Breast epithelium (tissue), 4 donors: ENCODE results near the gene ERMP1. TPM values are rescaled to one million over a fixed set of nuclear protein-coding genes. Genes with fewer than 3 reads are reported as not detected.

Source experiments
- DNase-seq, 2 donors: peaks; one replicate each; pipeline ENCODE4 v3.0.0-alpha.2; 2019; ENCODE audit warnings: low spot score in 2 of 2
- H3K27ac ChIP-seq, 2 donors: fragments of 200-600 bp; sonication (generic) in 1 of 2; one replicate each; pipeline ENCODE4 v1.5.1; 2016 to 2019; ENCODE audit warnings: mild to moderate bottlenecking in 1 of 2
- H3K27me3 ChIP-seq, 2 donors: fragments of 200-600 bp; sonication (generic) in 1 of 2; one replicate each; pipeline versions ENCODE4 v1.5.1 to v1.6.0; 2017 to 2019; ENCODE audit warnings: control low read depth in 1 of 2, mild to moderate bottlenecking in 1 of 2
- H3K36me3 ChIP-seq: fragments of 200-600 bp; one replicate; pipeline ENCODE4 v1.5.1; 2019
- H3K4me1 ChIP-seq, 2 donors: fragments of 200-600 bp; sonication (generic); one replicate each; pipeline ENCODE4 v1.5.1; 2016 to 2019; ENCODE audit warnings: control low read depth in 1 of 2
- H3K4me3 ChIP-seq, 3 donors: fragments of 200-600 bp; sonication (generic); 1 replicate in 2 of 3; 2 replicates in 1 of 3; pipeline ENCODE4 v1.5.1; 2016 to 2019; ENCODE audit warnings: mild to moderate bottlenecking in 3 of 3, moderate library complexity in 2 of 3
- H3K9me3 ChIP-seq, 2 donors: fragments of 200-600 bp; sonication (generic) in 1 of 2; one replicate each; pipeline ENCODE4 v1.5.1; 2016 to 2019; ENCODE audit warnings: control low read depth in 1 of 2
- CTCF ChIP-seq, 3 donors: fragments of 450-650 bp; IDR thresholded peaks; one replicate each; pipeline ENCODE4 v1.5.1; 2016 to 2017; ENCODE audit warnings: antibody characterized with exemption in 3 of 3, mild to moderate bottlenecking in 3 of 3, moderate library complexity in 3 of 3
- POLR2A ChIP-seq: fragments of 450-650 bp; IDR thresholded peaks from one replicate; pipeline ENCODE4 v1.6.1; 2016; ENCODE audit warnings: antibody characterized with exemption, mild to moderate bottlenecking, moderate library complexity
- POLR2AphosphoS5 ChIP-seq, 3 donors: sonication (generic); formaldehyde crosslinking; IDR thresholded peaks; one replicate each; pipeline ENCODE4 v1.6.1; 2017; ENCODE audit warnings: antibody characterized with exemption in 3 of 3
- intact Hi-C: fragments of 100-400 bp; cut with DNase I; formaldehyde crosslinking; loops from one replicate; pipeline ENCODE4 v1.15.1; 2023; ENCODE audit warnings: low total_unique reads
- total RNA-seq, 3 donors: library from RNA; depleted of rRNA; stranded (reverse); fragments of >200 nt; gene quantifications; one replicate each; pipeline ENCODE4 v1.1.0, GENCODE V29; 2016

Gene ERMP1
- total RNA-seq, 3 donors from 2014 or later: 12.6 to 39.2 (median 34.1) TPM

DNA sequence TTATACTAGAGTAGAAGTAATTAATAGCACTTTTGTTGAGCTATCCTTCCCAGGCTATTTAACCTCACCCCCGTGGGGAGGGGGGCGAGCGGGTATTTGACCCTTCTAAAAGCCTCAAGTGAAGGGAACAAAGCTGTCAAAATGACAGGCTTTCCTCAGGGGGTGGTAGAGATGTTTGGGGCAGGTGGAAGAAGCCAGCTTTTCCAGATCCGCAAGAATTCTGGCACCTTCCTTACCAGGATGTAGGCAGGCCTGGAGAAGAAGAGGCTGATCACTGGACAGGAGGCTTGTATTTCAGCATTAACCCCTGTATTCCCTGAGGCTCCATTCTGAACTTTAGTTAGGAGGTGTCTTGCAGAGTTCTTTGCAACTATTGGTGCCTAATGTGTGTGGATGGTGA is 31.5 kb upstream of the ERMP1 start:
- no peaks in the 10 kb centered on the region for H3K36me3 ChIP-seq
- no peaks in the 10 kb centered on the region for H3K4me1 ChIP-seq
- no peaks in the 10 kb centered on the region for H3K9me3 ChIP-seq
- intact Hi-C loops: no loop called here
- no peak for DNase-seq
- H3K27me3 ChIP-seq: no peaks in the 10 kb centered on the region
- no peak overlapping the region for H3K4me3 ChIP-seq
- no peak for TF ChIP-seq POLR2A
- TF ChIP-seq POLR2AphosphoS5 (IDR thresholded peaks at IDR 0.05): no peak
- no peak for TF ChIP-seq CTCF (IDR thresholded peaks at IDR 0.05)
- no peak overlapping the region for H3K27ac ChIP-seq

DNA sequence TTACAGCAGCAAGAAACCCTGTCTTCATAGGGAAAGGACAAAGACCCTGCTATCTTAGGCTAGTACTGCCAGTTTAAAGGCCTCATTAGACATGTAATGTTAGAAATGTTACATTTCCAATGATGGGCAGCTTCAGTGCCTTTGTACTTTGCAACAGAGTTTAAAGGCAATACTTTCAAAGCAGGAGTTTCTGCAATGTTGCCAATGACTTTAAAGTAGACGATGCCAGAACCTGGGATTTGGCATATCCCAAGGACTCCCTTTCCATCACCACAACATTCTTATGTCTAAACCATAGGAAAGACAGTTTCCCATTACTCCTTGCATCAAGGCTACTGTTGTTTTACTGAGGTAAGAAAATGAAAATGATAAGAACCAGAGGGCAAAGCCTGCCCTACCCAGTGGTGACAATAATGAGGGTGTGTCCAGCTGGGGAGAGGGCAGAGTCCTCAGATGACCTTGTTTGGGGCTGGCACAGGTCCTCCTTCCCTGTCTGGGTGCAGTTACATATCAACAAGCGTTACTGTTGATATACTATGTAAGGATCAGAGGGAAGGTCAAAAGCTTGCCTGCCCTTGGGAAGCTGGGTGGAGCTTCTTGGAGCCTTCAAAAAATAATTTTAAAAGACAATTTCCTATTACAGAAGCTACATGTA is 30.3 kb upstream of the ERMP1 start:
- H3K4me3 ChIP-seq: no peak overlapping the region
- intact Hi-C loops: no loop called here
- no peak overlapping the region for H3K27ac ChIP-seq
- no peaks in the 10 kb centered on the region for H3K4me1 ChIP-seq
- no peaks in the 10 kb centered on the region for H3K36me3 ChIP-seq
- no peak for TF ChIP-seq POLR2AphosphoS5 (IDR thresholded peaks at IDR 0.05)
- TF ChIP-seq CTCF (IDR thresholded peaks at IDR 0.05): no peak
- no peak for TF ChIP-seq POLR2A
- no peaks in the 10 kb centered on the region for H3K9me3 ChIP-seq
- DNase-seq: no peak
- H3K27me3 ChIP-seq: no peaks in the 10 kb centered on the region

GRCh38 chr9:5858833-5859232 is 25.9 kb upstream of the ERMP1 start:
- Histone ChIP-seq H3K4me3 (no peak overlapping the region), H3K27me3 (no peaks in the 10 kb centered on the region), H3K4me1 (no peaks in the 10 kb centered on the region), H3K27ac (no peak overlapping the region), H3K36me3 (no peaks in the 10 kb centered on the region), H3K9me3 (no peaks in the 10 kb centered on the region)
- TF ChIP-seq POLR2A: no peak
- TF ChIP-seq POLR2AphosphoS5 (IDR thresholded peaks at IDR 0.05): no peak
- no peak for TF ChIP-seq CTCF (IDR thresholded peaks at IDR 0.05)
- no peak for DNase-seq
- intact Hi-C loops: no loop called here

GRCh38 chr9:5857928-5858327 is 25.0 kb upstream of the ERMP1 start:
- Histone ChIP-seq H3K36me3 (no peaks in the 10 kb centered on the region), H3K27ac (no peak overlapping the region), H3K27me3 (no peaks in the 10 kb centered on the region), H3K9me3 (no peaks in the 10 kb centered on the region), H3K4me3 (no peak overlapping the region), H3K4me1 (no peaks in the 10 kb centered on the region)
- intact Hi-C loops: no loop called here
- no peak for DNase-seq
- no peak for TF ChIP-seq CTCF (IDR thresholded peaks at IDR 0.05)
- TF ChIP-seq POLR2A: no peak
- no peak for TF ChIP-seq POLR2AphosphoS5 (IDR thresholded peaks at IDR 0.05)

GRCh38 chr9:5854063-5854790 is 21.3 kb upstream of the ERMP1 start:
- TF ChIP-seq POLR2AphosphoS5 (IDR thresholded peaks at IDR 0.05): no peak
- no peak for TF ChIP-seq POLR2A
- H3K27me3 ChIP-seq: no peaks in the 10 kb centered on the region
- no peaks in the 10 kb centered on the region for H3K4me1 ChIP-seq
- no peak overlapping the region for H3K4me3 ChIP-seq
- DNase-seq: no peak
- no peaks in the 10 kb centered on the region for H3K9me3 ChIP-seq
- H3K27ac ChIP-seq: no peak overlapping the region
- no peaks in the 10 kb centered on the region for H3K36me3 ChIP-seq
- intact Hi-C loops: no loop called here
